Testis (tissue), 2 donors: ENCODE results near the gene FBXW5.

Experiments
- POLR2A ChIP-seq: fragments of 450-650 bp; IDR thresholded peaks from one replicate; pipeline ENCODE4 v1.6.1; 2017; ENCODE audit warnings: antibody characterized with exemption, mild to moderate bottlenecking, moderate library complexity
- TF ChIP-seq, protein P1 (sequence below), 3 experiments: fragments of 450-650 bp in 2 of 3; fragments of 200-600 bp in 1 of 3; sonication (generic) in 1 of 3; IDR thresholded peaks; one replicate each; pipeline ENCODE4 v1.5.1; 2016 to 2019; ENCODE audit warnings: antibody characterized with exemption in 3 of 3, mild to moderate bottlenecking in 2 of 3, moderate library complexity in 1 of 3

GRCh38 chr9:136940526-136941230 is 3.9 kb downstream of the FBXW5 start:
- no peak for TF ChIP-seq POLR2A
- TF ChIP-seq, protein P1, sequence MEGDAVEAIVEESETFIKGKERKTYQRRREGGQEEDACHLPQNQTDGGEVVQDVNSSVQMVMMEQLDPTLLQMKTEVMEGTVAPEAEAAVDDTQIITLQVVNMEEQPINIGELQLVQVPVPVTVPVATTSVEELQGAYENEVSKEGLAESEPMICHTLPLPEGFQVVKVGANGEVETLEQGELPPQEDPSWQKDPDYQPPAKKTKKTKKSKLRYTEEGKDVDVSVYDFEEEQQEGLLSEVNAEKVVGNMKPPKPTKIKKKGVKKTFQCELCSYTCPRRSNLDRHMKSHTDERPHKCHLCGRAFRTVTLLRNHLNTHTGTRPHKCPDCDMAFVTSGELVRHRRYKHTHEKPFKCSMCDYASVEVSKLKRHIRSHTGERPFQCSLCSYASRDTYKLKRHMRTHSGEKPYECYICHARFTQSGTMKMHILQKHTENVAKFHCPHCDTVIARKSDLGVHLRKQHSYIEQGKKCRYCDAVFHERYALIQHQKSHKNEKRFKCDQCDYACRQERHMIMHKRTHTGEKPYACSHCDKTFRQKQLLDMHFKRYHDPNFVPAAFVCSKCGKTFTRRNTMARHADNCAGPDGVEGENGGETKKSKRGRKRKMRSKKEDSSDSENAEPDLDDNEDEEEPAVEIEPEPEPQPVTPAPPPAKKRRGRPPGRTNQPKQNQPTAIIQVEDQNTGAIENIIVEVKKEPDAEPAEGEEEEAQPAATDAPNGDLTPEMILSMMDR (IDR thresholded peaks at IDR 0.05), result no peak
